Sigmoid colon (tissue), 4 donors: ENCODE results near the gene ABCG5.

Experiments
- CTCF ChIP-seq, 4 experiments: fragments of 450-650 bp in 3 of 4; fragments of 200-600 bp in 1 of 4; IDR thresholded peaks; one replicate each; pipeline ENCODE4 v1.5.1; 2016 to 2019; ENCODE audit warnings: antibody characterized with exemption in 4 of 4, mild to moderate bottlenecking in 3 of 4, moderate library complexity in 2 of 4
- EP300 ChIP-seq, 4 donors: sonication (generic); formaldehyde crosslinking; IDR thresholded peaks; one replicate each; pipeline ENCODE4 v1.6.1; 2017; ENCODE audit warnings: antibody characterized with exemption in 4 of 4
- POLR2A ChIP-seq, 2 donors: fragments of 450-650 bp; IDR thresholded peaks; one replicate each; pipeline ENCODE4 v1.6.1; 2016; ENCODE audit warnings: antibody characterized with exemption in 2 of 2, mild to moderate bottlenecking in 2 of 2, moderate library complexity in 2 of 2
- POLR2AphosphoS5 ChIP-seq, 4 donors: sonication (generic); formaldehyde crosslinking; IDR thresholded peaks; one replicate each; pipeline ENCODE4 v1.6.1; 2017; ENCODE audit warnings: antibody characterized with exemption in 4 of 4

- TF ChIP-seq CTCF (IDR thresholded peaks at IDR 0.05) (no peak), POLR2A (IDR thresholded peaks at IDR 0.05) (no peak), EP300 (IDR thresholded peaks at IDR 0.05) (no peak), POLR2AphosphoS5 (IDR thresholded peaks at IDR 0.05) (no peak)
These were observed 7.6 kb upstream of the ABCG5 start for GRCh38 chr2:43846140-43846793.
